Duodenal mucosa (tissue), 2 donors: ENCODE data around the gene SARS2.
"Not testable (repeated sequence)": the region's sequence is repeated elsewhere in the genome, so short reads cannot be mapped to it uniquely, and the experiment has no call there.

Source experiments
- H3K27ac ChIP-seq: one replicate; pipeline ENCODE4 v1.7.0; 2013; ENCODE audit warnings: low read depth, low read length
- H3K27me3 ChIP-seq, 2 donors: one replicate each; pipeline ENCODE4 v1.7.0; 2013; ENCODE audit warnings: low read length in 2 of 2, control low read depth in 1 of 2; ENCODE audit not compliant: insufficient read depth in 2 of 2, control insufficient read depth in 1 of 2
- H3K36me3 ChIP-seq, 2 donors: one replicate each; pipeline ENCODE4 v1.7.0; 2013; ENCODE audit warnings: low read length in 2 of 2, control low read depth in 1 of 2; ENCODE audit not compliant: insufficient read depth in 2 of 2, control insufficient read depth in 1 of 2
- H3K4me1 ChIP-seq, 2 donors: one replicate each; pipeline ENCODE4 v1.7.0; 2013; ENCODE audit warnings: low read length in 2 of 2, control low read depth in 1 of 2; ENCODE audit not compliant: insufficient read depth in 2 of 2, control insufficient read depth in 1 of 2
- H3K4me3 ChIP-seq, 2 donors: one replicate each; pipeline ENCODE4 v1.7.0; 2013; ENCODE audit warnings: low read length in 2 of 2, low read depth in 1 of 2
- H3K9ac ChIP-seq, 2 donors: one replicate each; pipeline ENCODE4 v1.7.0; 2013; ENCODE audit warnings: low read length in 2 of 2, low read depth in 1 of 2
- H3K9me3 ChIP-seq, 2 donors: one replicate each; pipeline ENCODE4 v1.7.0; 2013; ENCODE audit warnings: low read length in 2 of 2, control low read depth in 1 of 2; ENCODE audit not compliant: control insufficient read depth in 1 of 2

The SARS2 gene

DNA sequence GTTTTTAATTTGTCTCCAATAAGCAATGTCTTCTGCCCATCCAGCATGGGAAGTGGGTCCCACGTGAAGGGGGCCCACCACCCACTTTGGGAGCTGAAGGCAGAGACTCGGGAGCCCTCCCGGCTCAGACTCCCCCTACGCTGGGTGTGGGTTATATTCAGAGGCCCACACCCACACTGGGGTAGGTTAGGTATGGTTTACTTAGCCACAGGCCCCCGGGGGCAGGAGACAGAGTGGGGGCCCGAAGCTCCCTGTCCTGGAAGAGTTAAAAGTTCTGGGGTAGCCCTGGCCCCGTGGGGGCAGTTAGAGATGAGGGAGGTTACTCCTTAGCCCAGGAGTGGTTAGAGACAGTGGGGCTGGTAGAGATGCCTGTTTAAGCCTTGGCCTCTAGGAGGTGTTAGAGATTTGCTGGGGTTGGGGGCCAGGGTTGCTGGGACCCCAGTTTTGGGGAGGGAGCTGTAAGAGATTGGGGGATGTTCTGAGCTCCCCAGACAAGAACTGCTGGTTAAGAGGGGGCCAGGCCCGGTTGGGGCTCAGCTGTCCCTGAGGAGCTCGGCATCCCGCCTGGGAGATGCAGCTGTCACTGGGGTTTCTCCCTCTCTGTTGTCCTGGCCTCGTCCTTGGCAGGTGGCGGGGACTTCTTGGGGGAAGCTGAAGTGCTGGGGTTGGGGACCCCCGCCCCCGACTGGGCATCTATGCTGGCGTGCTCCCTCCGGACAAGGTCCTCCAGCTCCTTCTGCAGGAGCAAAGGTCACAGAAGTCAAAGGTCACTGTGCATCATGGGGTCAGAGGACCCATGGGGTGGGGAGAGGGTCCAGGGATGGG, 51.8 kb downstream of the SARS2 start:
- no peaks in the 10 kb centered on the region for H3K27me3 ChIP-seq
- peak overlapping the region; percentile 61 for H3K27ac ChIP-seq
- no peaks in the 10 kb centered on the region for H3K36me3 ChIP-seq
- peaks cover 23% of the 10 kb centered on the region in 2 donors for H3K4me1 ChIP-seq
- H3K4me3 ChIP-seq: peak overlapping the region in 1 of 2 donors; percentile 17
- H3K9ac ChIP-seq: peak overlapping the region; percentile 63 to 76
- no peaks in the 10 kb centered on the region for H3K9me3 ChIP-seq

DNA sequence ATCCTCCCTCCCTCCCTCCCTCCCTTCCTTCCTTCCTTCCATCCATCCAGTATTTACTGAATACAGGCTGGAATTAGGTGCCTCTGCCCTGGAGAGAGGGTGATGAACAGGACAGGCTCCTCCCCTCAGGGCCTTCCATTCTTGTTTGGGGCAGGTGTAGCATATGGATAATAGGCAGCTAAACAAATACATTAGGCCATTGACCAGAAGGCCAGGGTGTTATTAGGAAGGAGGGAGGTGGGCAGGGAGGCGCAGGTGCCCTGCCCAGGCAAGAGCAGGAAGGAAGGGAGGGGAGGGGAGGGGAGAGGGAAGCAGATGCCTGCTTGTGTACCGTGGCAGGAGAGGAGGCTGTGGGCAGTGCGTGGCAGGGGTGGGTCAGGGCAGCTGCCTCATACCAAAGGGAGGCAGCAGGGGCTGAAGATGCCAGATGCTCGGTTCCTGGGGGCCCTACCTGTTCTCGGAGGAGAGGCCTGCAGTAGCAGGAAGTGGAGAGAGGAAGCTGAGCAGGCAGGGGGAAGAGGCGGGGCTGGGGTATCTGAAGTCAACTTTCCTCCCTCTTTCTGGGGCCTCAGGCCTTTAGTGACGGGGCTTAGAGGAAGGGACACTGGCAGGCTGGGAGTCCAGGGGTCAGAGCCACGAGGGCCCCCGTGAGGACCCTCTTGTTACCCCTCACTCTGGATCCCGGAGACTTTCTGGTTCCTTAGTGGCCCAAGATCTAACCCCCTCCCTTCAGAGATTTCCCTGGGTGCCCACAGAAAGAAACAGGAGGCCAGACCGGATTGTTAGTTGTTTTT, 52.6 kb downstream of the SARS2 start, which contains the start of gene RINL:
TSS of gene RINL (minus strand) at position 495 of the 794 bp plus-strand sequence. CDS start 1,533 bp downstream, outside the sequence.
- H3K4me3 ChIP-seq: peak within 1 kb of the TSS; percentile 17 to 71
- H3K27ac ChIP-seq: peak within 1 kb of the TSS; percentile 61
- H3K9ac ChIP-seq: peak within 1 kb of the TSS; percentile 63 to 76

DNA sequence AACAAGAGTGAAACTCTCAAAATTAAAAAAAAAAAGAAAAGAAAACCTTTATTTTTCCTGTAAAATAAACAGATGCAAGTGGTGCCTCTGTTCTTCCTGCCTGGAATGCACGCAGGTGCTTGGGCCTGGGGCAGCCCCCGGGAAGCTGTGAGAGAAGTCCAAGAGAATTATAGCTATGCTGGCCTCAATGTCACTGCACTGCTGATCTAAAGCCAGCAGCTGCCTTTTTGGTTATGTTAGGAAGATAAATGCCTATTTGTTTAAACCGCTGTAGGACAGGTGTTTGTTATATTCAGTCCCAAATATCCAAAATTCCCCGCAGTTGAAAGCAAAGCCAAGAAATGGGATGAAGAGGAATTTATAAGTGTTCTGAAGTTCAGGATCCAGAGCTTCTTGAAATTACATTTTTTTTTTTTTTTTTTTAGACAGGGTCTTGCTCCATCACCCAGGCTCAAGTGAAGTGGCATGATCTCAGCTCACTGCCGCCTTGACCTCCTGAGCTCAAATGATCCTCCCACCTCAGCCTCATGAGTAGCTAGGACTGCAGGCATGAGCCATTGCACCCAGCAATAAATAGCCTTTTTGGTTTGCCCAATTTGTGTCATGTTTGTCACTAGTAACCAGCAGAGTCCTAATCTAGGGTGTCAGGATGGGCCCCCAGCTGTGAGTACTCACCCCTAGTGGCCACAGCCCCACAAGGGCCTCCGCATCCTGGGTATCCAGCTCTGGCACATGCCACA, 54.7 kb downstream of the SARS2 start:
- Histone ChIP-seq H3K4me3 (no peak overlapping the region), H3K36me3 (no peaks in the 10 kb centered on the region), H3K4me1 (peaks cover 23% of the 10 kb centered on the region in 2 donors), H3K27ac (no peak overlapping the region), H3K27me3 (no peaks in the 10 kb centered on the region), H3K9me3 (no peaks in the 10 kb centered on the region), H3K9ac (no peak overlapping the region)

More for the DNA sequence above, 52.6 kb downstream of the SARS2 start, which contains the start of gene RINL:
- H3K27me3 ChIP-seq: no peaks in the 10 kb centered on the region
- H3K9me3 ChIP-seq: no peaks in the 10 kb centered on the region
- no peaks in the 10 kb centered on the region for H3K36me3 ChIP-seq
- H3K4me1 ChIP-seq: peaks cover 23% of the 10 kb centered on the region in 2 donors

DNA sequence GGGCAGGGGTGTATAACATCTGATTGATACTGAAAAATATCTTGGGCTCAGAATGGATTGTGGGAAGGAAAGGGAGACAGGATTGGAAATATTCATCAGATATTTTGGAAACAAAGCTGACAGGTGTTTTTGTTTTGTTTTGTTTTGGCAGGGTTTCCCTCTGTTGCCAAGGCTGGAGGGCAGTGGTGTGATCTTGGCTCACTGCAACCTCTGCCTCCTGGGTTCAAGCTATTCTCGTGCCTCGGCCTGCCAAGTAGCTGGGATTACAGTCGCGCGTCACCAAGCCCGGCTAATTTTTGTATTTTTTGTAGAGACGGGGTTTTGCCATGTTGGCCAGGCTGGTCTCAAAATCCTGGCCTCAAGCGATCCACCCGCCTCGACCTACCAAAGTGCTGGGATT, 57.2 kb downstream of the SARS2 start:
- H3K36me3 ChIP-seq, H3K9ac ChIP-seq, H3K27ac ChIP-seq, H3K4me3 ChIP-seq, H3K9me3 ChIP-seq, H3K27me3 ChIP-seq: not testable (repeated sequence)
- peaks cover 12 to 21% of the 10 kb centered on the region in 2 donors for H3K4me1 ChIP-seq

DNA sequence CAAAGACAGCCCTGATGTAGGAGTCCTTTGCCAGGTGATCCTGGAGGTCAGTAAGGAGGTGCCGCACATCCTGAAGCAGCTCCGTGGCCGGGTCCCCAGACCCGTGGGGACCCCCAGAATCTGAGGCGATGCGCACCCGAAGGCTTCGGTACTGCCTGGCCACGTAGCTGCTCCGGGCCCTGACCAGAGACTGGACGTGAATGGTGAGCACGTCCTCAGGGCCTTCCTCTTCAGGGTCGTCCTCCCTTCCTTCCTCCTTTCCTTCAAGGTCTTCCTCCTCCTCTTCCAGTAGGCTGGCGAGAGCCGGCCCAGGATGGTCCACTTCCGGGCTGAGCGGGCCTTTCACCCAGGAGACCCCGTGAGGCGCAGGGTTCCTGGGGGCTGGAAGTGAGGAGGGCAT, 60.0 kb downstream of the SARS2 start:
- no peaks in the 10 kb centered on the region for H3K27me3 ChIP-seq
- peaks cover 0 to 9% of the 10 kb centered on the region in 2 donors for H3K4me1 ChIP-seq
- no peak overlapping the region for H3K27ac ChIP-seq
- no peaks in the 10 kb centered on the region for H3K36me3 ChIP-seq
- no peaks in the 10 kb centered on the region for H3K9me3 ChIP-seq
- peak overlapping the region in 1 of 2 donors; percentile 54 for H3K9ac ChIP-seq
- peak overlapping the region in 1 of 2 donors; percentile 65 for H3K4me3 ChIP-seq

DNA sequence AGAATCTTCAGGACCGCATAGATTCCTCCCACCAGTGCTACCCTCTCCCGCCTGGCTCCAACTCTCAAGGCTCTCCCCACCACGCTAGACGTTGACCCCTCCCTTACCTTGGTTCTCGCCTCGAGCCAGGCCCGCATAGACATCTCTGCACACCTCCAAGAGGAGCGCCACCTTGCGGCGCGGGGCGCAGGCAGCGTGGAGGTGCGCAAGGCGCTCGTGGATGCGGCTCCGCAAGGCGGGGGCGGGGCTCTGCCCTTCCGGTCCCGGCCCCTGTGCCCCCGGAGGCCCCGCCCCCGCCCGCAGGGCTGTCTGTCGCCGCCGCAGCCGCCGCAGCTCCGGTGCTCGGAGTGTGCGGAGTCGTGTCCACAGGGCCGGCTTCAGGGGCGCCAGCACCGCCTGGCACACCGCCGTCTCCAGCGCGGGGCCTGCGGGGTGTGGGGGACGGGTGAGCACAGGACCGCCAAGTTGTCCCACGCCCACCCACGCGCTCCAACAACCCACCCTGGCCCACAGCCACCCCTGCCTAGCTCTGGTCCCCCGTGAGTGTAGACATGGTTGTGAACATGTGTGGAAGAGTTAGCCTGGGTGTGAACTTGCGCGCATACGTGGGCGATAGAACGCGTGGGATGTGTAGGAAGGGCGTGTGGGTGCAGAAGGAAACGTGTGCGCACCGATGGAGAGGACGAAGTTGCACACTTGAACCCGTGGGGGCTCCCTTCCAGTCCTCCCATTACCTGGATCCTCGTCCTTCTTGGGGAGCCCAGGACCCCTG, 60.5 kb downstream of the SARS2 start:
- peak overlapping the region; percentile 73 to 75 for H3K4me3 ChIP-seq
- no peaks in the 10 kb centered on the region for H3K36me3 ChIP-seq
- no peaks in the 10 kb centered on the region for H3K27me3 ChIP-seq
- H3K27ac ChIP-seq: no peak overlapping the region
- H3K4me1 ChIP-seq: peaks cover 5 to 14% of the 10 kb centered on the region in 2 donors
- H3K9ac ChIP-seq: peak overlapping the region; percentile 47 to 69
- H3K9me3 ChIP-seq: no peaks in the 10 kb centered on the region

DNA sequence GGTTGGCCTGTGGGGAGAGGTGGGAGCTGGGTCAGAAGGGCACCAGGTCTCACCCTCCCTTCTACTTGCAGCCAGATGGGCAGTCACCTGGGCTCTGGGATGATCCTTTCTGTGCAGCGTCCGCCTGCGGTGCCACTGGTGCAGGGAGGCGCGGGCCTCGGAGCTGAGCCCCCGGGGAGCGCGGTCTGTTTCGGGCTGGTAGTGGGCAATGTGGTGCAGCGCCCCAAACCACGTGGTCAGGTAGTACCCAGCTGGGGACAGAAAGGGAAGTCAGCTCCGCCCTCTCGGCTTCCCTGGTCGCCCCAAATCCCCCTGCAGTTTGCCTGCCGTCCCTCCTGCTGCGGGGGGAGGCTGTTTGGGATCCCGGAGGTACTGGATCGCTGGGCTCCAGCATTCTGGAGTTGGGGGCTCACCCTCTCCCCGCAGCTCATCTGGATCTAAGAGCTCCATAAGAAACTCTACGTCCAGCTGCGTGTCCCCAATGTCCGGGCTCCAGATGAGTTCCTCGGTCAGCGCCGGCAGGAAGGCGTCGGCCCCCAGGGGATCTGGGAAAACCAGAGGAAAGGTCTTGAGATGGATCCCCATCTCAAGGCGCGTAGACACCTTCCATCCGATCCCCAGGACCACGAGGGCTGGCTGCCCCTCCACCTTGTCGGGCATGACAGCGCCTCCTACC, 61.3 kb downstream of the SARS2 start:
- H3K27ac ChIP-seq: no peak overlapping the region

DNA sequence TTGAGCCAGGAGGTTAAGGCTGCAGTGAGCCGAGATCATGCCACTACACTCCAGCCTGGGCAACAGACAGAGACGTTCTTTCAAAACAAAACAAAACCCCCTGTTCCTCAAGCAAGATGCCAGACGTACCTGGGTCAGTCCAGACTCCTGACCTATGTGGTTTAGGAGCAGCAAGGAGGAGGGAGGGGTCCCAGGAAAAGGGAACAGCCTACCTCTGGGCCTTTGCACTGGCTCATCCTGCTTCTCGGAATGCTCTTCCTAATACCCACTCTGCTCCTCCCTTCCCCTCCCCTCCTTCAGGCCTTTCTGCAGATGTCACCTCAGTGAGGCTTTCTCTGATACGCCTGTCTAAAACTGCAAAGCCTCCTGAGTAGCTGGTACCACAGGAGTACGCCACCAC, 62.0 kb downstream of the SARS2 start:
- peaks cover 13 to 23% of the 10 kb centered on the region in 2 donors for H3K4me1 ChIP-seq
- H3K9ac ChIP-seq: no peak overlapping the region
- H3K4me3 ChIP-seq: no peak overlapping the region
- H3K9me3 ChIP-seq: no peaks in the 10 kb centered on the region
- H3K27me3 ChIP-seq: no peaks in the 10 kb centered on the region
- no peaks in the 10 kb centered on the region for H3K36me3 ChIP-seq
- H3K27ac ChIP-seq: no peak overlapping the region

More for the DNA sequence above, 61.3 kb downstream of the SARS2 start:
- peaks cover 12 to 21% of the 10 kb centered on the region in 2 donors for H3K4me1 ChIP-seq
- H3K9ac ChIP-seq: peak overlapping the region; percentile 47 to 69
- H3K4me3 ChIP-seq: peak overlapping the region; percentile 73 to 75
- H3K27me3 ChIP-seq: no peaks in the 10 kb centered on the region
- H3K9me3 ChIP-seq: no peaks in the 10 kb centered on the region
- no peaks in the 10 kb centered on the region for H3K36me3 ChIP-seq
